Cardiac fibroblast (primary cell): ENCODE data around the gene DNAJB6.

Source experiments
- DNase-seq, 2 donors: peaks; one replicate each; pipeline versions ENCODE4 v3.0.0 to v3.0.0-alpha.2; 2010; ENCODE audit warnings: low read depth in 2 of 2
- H3K4me3 ChIP-seq, 2 donors: replicated peaks in 1 of 2; 1 replicate in 1 of 2; 2 replicates in 1 of 2; pipeline ENCODE4 v1.5.1; 2011; ENCODE audit warnings: low read depth in 2 of 2, low read length in 2 of 2, mild to moderate bottlenecking in 2 of 2, moderate library complexity in 1 of 2
- CTCF ChIP-seq: IDR thresholded peaks from one replicate; pipeline ENCODE4 v1.5.1; 2011; ENCODE audit warnings: low read depth, mild to moderate bottlenecking, low read length, inconsistent platforms

Gene DNAJB6

DNA sequence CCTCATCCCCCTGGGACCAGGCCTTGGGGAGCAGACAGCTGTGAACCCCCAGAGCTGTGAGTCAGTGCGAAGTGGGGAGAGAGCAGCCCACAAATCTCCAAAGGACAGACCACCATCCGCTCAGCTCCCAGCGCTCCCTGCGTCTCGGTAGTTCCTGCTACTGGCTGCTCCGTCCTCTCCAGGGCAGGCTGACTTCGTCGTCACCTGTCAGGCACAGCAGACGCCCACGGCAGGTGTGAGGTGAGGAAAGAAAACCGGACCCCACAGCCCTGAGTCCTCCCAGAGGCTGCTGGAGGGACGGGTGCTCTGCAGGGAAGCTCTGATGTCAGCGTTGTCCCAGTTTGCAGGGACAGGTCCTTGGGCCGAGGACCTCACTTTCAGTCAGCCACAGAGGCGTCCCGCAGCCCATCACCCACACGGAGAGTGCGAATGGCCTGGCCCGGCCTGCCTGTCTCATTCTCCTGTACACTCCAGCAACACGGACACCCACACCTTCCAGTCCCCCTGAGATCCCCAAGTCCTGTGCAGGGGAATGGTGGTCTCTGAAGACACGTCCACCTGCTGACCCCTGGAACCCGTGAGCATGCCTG is 95.2 kb downstream of the DNAJB6 start:
- DNase-seq: no peak
- H3K4me3 ChIP-seq: no peak overlapping the region
- TF ChIP-seq CTCF: no peak

- no peak for TF ChIP-seq CTCF
- H3K4me3 ChIP-seq: peak overlapping the region; percentile 8 to 36
- peak; percentile 69 to 78 for DNase-seq
These were observed 95.7 kb downstream of the DNAJB6 start for GRCh38 chr7:157432541-157432956.

GRCh38 chr7:157432957-157433576 is 96.3 kb downstream of the DNAJB6 start:
- H3K4me3 ChIP-seq: peak overlapping the region; percentile 8 to 36
- peak; percentile 70 for TF ChIP-seq CTCF
- peak; percentile 42 to 52 for DNase-seq

DNA sequence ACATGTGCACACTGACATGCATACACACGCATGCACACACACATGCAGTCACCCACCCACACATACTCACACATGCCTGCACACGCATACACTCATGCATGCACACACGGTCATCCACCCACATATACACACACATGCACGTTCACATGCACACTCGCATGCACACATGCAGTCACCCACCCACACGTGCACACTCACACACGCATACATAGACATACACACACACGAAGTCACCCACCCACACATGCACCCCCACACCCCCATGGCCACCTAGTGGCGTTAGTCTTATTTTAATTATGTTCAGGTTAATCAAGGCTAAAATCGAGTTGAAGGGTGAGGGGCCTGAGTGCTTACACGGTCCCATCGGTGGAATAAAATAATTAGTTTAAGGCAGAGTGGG is 96.8 kb downstream of the DNAJB6 start:
- no peak for TF ChIP-seq CTCF
- DNase-seq: no peak

GRCh38 chr7:157434231-157434630 is 97.4 kb downstream of the DNAJB6 start:
- no peak for TF ChIP-seq CTCF
- H3K4me3 ChIP-seq: no peak overlapping the region
- DNase-seq: no peak

More for the DNA sequence above, 96.8 kb downstream of the DNAJB6 start:
- no peak overlapping the region for H3K4me3 ChIP-seq

DNA sequence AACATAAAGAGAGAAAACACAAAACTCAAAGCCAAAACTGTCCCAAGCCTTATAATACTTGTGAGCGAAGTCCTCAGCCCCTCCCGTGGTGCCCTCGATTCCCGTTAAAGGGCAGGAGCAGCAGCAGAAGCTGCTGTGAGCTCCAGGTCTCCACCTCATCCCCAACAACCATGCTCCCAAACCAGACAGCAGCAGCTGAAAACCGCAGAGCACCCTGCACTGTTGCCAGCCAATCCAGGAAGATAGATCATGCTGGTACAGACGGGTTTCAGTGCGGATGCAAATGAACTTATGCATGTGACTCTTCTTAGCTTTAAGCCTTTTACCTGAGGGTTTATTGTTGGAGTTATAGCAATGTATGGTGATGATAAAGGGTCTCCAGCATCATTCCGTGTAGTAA is 97.9 kb downstream of the DNAJB6 start:
- no peak for TF ChIP-seq CTCF
- no peak overlapping the region for H3K4me3 ChIP-seq
- DNase-seq: no peak
